ENCODE data around the gene PPIP5K2. TPM values are rescaled to one million over a fixed set of nuclear protein-coding genes. Genes with fewer than 3 reads are reported as not detected.

PPIP5K2 gene
- total RNA-seq, 1 donor from 2014 or later = 71.5 TPM

DNA sequence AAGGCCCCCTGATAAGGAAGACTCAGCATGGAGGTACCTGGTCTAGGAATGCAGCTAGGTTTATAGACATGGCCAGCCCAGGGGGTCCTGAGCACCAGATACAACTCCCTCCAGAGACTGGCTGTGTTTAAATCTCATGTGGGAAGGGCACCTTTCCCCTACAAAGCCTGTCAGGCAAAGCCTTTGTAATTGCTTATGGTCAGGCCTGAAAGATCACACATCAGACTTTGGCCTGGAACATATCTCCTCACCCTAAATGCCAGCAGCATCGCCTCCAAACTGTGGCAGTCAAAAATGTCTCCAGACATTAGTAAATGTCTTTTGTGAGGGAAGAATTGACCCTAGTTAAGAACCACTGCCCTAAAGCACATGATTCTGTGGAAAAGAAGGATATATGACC, 86.9 kb downstream of the PPIP5K2 start:
- Mint-ChIP-seq H3K27ac (no peak overlapping the region), H3K4me1 (ENCODE audit: unreplicated experiment) (no peaks in the 10 kb centered on the region), H3K4me3 (no peak overlapping the region), H3K27me3 (no peaks in the 10 kb centered on the region), H3K36me3 (peaks cover 29% of the 10 kb centered on the region), H3K9me3 (no peaks in the 10 kb centered on the region)
- TF ChIP-seq, protein P1, sequence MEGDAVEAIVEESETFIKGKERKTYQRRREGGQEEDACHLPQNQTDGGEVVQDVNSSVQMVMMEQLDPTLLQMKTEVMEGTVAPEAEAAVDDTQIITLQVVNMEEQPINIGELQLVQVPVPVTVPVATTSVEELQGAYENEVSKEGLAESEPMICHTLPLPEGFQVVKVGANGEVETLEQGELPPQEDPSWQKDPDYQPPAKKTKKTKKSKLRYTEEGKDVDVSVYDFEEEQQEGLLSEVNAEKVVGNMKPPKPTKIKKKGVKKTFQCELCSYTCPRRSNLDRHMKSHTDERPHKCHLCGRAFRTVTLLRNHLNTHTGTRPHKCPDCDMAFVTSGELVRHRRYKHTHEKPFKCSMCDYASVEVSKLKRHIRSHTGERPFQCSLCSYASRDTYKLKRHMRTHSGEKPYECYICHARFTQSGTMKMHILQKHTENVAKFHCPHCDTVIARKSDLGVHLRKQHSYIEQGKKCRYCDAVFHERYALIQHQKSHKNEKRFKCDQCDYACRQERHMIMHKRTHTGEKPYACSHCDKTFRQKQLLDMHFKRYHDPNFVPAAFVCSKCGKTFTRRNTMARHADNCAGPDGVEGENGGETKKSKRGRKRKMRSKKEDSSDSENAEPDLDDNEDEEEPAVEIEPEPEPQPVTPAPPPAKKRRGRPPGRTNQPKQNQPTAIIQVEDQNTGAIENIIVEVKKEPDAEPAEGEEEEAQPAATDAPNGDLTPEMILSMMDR (conservative IDR thresholded peaks at IDR 0.05) = no peak
- no peak for DNase-seq (ENCODE audit: extremely low spot score, unreplicated experiment)

DNA sequence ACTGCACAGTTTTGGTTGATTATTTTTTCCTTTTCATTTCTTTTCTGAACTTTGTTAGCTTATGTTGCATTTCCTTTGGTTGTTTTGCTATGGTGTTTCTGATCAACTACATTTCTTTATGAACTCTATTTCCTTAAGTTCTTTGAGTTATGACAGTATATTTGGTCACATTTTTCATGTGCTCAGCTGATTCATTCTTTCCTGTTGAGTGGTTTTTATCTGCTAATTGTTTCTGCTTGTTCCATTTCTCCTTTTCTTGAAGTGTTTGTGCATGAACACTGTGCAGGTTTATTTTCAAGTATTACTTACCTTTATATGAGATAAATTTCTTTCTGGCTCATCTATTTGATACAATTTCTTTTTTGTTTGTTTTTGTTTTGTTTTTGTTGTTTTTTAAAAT, 87.6 kb downstream of the PPIP5K2 start:
- no peaks in the 10 kb centered on the region for H3K4me1 Mint-ChIP-seq (ENCODE audit: unreplicated experiment)
- no peak overlapping the region for H3K27ac Mint-ChIP-seq
- DNase-seq (ENCODE audit: extremely low spot score, unreplicated experiment) = no peak
- H3K4me3 Mint-ChIP-seq = no peak overlapping the region
- H3K36me3 Mint-ChIP-seq = peaks cover 29% of the 10 kb centered on the region
- H3K9me3 Mint-ChIP-seq = no peaks in the 10 kb centered on the region
- TF ChIP-seq, protein P1 (conservative IDR thresholded peaks at IDR 0.05) = no peak
- no peaks in the 10 kb centered on the region for H3K27me3 Mint-ChIP-seq

DNA sequence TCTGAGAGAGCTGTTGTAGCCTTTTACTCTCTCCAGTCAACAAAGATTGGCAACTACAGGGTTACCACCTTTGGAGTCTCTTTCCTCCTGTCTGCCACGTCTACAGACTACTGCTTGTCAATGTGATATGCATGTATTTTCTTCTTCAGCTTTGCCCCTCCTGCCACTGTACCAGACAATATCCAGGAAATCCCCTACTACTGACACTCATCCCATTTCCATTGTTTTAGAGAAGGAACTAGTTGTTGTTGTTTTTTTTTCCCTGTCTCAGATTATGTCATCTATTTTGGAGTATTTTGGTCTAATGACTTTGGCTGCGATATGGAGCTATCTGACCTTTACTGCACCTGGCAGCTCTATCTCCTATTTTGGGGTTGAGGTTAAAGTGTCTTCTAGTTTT, 88.4 kb downstream of the PPIP5K2 start:
- no peak overlapping the region for H3K27ac Mint-ChIP-seq
- peaks cover 26% of the 10 kb centered on the region for H3K36me3 Mint-ChIP-seq
- no peak overlapping the region for H3K4me3 Mint-ChIP-seq
- TF ChIP-seq, protein P1 (conservative IDR thresholded peaks at IDR 0.05) = no peak
- H3K4me1 Mint-ChIP-seq (ENCODE audit: unreplicated experiment) = no peaks in the 10 kb centered on the region
- no peaks in the 10 kb centered on the region for H3K9me3 Mint-ChIP-seq
- H3K27me3 Mint-ChIP-seq = no peaks in the 10 kb centered on the region
- DNase-seq (ENCODE audit: extremely low spot score, unreplicated experiment) = no peak

DNA sequence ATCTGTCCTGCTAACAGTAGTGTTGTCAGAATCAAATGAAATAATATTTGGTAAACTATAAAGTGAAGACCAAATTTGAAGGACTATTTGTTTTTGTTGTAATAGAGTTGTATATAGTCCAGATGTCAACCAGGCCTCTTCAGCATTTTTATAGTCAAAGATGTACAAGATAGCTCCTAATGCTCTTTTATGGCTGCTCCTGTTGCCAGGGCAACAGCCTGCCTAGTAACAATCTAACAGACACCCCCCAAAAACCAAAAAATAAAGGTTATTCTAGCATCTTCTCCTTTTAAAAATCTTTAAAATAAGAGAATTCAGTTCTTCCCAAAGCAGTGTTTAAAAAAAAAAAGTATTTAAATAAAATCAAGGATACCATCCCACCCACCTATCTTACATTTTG, 89.0 kb downstream of the PPIP5K2 start:
- Mint-ChIP-seq H3K4me3 (no peak overlapping the region), H3K9me3 (no peaks in the 10 kb centered on the region), H3K27me3 (no peaks in the 10 kb centered on the region), H3K36me3 (peaks cover 21% of the 10 kb centered on the region), H3K27ac (no peak overlapping the region), H3K4me1 (ENCODE audit: unreplicated experiment) (no peaks in the 10 kb centered on the region)
- TF ChIP-seq, protein P1 (conservative IDR thresholded peaks at IDR 0.05) = no peak
- no peak for DNase-seq (ENCODE audit: extremely low spot score, unreplicated experiment)

DNA sequence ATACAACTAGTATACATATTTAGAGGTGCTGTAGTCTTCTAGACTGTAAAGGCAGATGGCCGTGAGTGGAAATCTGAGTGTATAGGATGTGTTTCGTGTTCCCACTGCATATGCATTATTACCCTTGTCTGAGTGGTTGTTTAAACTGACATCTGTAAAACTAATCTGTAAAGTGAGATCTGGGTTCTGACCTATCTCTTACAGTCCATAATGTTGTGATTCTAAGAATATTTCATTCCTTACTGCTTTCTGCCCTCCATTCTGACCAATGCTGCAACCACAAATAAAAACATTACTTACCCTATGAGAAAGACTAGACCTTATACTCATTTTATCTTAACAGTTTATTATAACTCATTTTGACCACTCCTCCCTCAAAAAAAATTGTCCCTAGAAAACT, 90.9 kb downstream of the PPIP5K2 start:
- Mint-ChIP-seq H3K4me1 (ENCODE audit: unreplicated experiment) (no peaks in the 10 kb centered on the region), H3K4me3 (no peak overlapping the region), H3K27ac (no peak overlapping the region), H3K9me3 (no peaks in the 10 kb centered on the region), H3K27me3 (no peaks in the 10 kb centered on the region), H3K36me3 (peaks cover 11% of the 10 kb centered on the region)
- DNase-seq (ENCODE audit: extremely low spot score, unreplicated experiment) = no peak
- TF ChIP-seq, protein P1 (conservative IDR thresholded peaks at IDR 0.05) = no peak
